Breast epithelium (tissue), 3 donors: Measurements from ENCODE around the gene DOCK9.

Experiments
- POLR2A ChIP-seq: fragments of 450-650 bp; IDR thresholded peaks from one replicate; pipeline ENCODE4 v1.6.1; 2016; ENCODE audit warnings: antibody characterized with exemption, mild to moderate bottlenecking, moderate library complexity
- TF ChIP-seq, protein P1 (sequence below), 3 donors: fragments of 450-650 bp; IDR thresholded peaks; one replicate each; pipeline ENCODE4 v1.5.1; 2016 to 2017; ENCODE audit warnings: antibody characterized with exemption in 3 of 3, mild to moderate bottlenecking in 3 of 3, moderate library complexity in 3 of 3

DNA sequence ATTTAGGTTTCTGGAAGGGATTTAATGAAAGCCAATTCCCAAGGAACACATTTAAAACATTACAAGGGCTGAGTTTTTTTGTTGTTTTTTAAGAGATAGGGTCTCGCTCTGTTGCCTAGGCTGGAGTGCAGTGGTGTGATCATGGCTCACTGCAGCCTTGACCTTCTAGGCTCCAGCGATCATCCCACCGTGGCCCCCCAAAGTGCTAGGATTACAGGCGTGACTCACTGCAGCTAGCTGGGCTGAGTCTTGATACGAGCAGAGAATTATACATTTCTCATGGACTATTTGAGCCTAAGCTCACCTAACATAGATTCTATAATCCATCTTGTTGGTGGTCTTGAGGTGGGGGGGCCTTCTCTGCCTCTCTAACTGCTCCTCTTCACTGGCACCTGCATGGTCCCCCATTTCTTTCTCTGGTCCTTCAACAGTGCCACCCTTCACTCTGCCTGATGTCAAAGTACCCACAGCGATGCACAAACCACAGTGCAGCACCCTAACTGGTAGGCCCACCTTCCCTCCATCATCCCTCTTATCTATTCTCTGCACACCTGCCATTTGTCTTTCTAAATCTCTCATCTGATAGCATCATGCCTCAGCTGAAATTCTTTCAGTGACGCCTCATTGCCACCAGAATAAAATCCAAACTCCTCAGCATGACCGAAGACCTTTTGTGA, 37.4 kb downstream of the DOCK9 start:
- TF ChIP-seq, protein P1, sequence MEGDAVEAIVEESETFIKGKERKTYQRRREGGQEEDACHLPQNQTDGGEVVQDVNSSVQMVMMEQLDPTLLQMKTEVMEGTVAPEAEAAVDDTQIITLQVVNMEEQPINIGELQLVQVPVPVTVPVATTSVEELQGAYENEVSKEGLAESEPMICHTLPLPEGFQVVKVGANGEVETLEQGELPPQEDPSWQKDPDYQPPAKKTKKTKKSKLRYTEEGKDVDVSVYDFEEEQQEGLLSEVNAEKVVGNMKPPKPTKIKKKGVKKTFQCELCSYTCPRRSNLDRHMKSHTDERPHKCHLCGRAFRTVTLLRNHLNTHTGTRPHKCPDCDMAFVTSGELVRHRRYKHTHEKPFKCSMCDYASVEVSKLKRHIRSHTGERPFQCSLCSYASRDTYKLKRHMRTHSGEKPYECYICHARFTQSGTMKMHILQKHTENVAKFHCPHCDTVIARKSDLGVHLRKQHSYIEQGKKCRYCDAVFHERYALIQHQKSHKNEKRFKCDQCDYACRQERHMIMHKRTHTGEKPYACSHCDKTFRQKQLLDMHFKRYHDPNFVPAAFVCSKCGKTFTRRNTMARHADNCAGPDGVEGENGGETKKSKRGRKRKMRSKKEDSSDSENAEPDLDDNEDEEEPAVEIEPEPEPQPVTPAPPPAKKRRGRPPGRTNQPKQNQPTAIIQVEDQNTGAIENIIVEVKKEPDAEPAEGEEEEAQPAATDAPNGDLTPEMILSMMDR (IDR thresholded peaks at IDR 0.05): no peak
- no peak for TF ChIP-seq POLR2A
